Fibroblast of lung (primary cell): Measurements from ENCODE around the gene NR2F1-AS1. TPM values are rescaled to one million over a fixed set of nuclear protein-coding genes. Genes with fewer than 3 reads are reported as not detected.
A peak's percentile ranks its signal among the peaks of the same experiment; 100 is the strongest.

Source experiments
- DNase-seq, 2 donors: peaks; one replicate each; pipeline versions ENCODE4 v3.0.0 to v3.0.0-alpha.2; 2010; ENCODE audit warnings: low read depth in 2 of 2
- H2AFZ ChIP-seq: 2 replicates; pipeline ENCODE4 v1.5.1; 2012; ENCODE audit warnings: low read length, control low read depth, inconsistent platforms
- H3K27ac ChIP-seq: 2 replicates; pipeline ENCODE4 v1.5.1; 2011; ENCODE audit warnings: low read length, control low read depth; ENCODE audit not compliant: insufficient read depth
- H3K27me3 ChIP-seq: 2 replicates; pipeline ENCODE4 v1.5.1; 2011; ENCODE audit warnings: mild to moderate bottlenecking, low read length; ENCODE audit not compliant: control insufficient read depth, insufficient read depth
- H3K36me3 ChIP-seq: 2 replicates; pipeline ENCODE4 v1.5.1; 2011; ENCODE audit warnings: low read length; ENCODE audit not compliant: control insufficient read depth, insufficient read depth
- H3K4me1 ChIP-seq: 2 replicates; pipeline ENCODE4 v1.5.1; 2011; ENCODE audit warnings: low read length; ENCODE audit not compliant: control insufficient read depth, insufficient read depth; ENCODE audit errors: extremely low read depth
- H3K4me2 ChIP-seq: 2 replicates; pipeline ENCODE4 v1.5.1; 2011; ENCODE audit warnings: low read length, control low read depth; ENCODE audit not compliant: insufficient read depth; ENCODE audit errors: extremely low read depth
- H3K4me3 ChIP-seq, 4 experiments: fragments of 200-600 bp in 1 of 4; sonication (generic) in 1 of 4; replicated peaks in 1 of 4; 2 replicates each; pipeline ENCODE4 v1.5.1; 2011 to 2016; ENCODE audit warnings: low read length in 4 of 4, low read depth in 3 of 4, mild to moderate bottlenecking in 3 of 4, control low read depth in 2 of 4, inconsistent platforms in 1 of 4, mixed read lengths in 1 of 4; ENCODE audit not compliant: insufficient read depth in 1 of 4; ENCODE audit errors: control extremely low read depth in 1 of 4
- H3K79me2 ChIP-seq: 2 replicates; pipeline ENCODE4 v1.5.1; 2012; ENCODE audit warnings: mild to moderate bottlenecking, low read length, inconsistent platforms; ENCODE audit not compliant: control insufficient read depth, insufficient read depth
- H3K9ac ChIP-seq: 2 replicates; pipeline ENCODE4 v1.5.1; 2011; ENCODE audit warnings: mild to moderate bottlenecking, low read length, control low read depth; ENCODE audit not compliant: insufficient read depth
- H3K9me3 ChIP-seq: 2 replicates; pipeline ENCODE4 v1.5.1; 2012; ENCODE audit warnings: low read depth, low read length; ENCODE audit not compliant: control insufficient read depth, insufficient read depth
- H4K20me1 ChIP-seq: 2 replicates; pipeline ENCODE4 v1.5.1; 2011; ENCODE audit warnings: low read length; ENCODE audit not compliant: control insufficient read depth, insufficient read depth; ENCODE audit errors: extremely low read depth
- EZH2 ChIP-seq: IDR thresholded peaks from 2 replicates; pipeline ENCODE4 v1.5.1; 2012; ENCODE audit warnings: low read length, control low read depth, mild to moderate bottlenecking; ENCODE audit errors: missing control alignments
- polyA plus RNA-seq, 2 donors: library from polyadenylated mRNA; depleted of rRNA in 1 of 2; stranded (reverse) in 1 of 2; unstranded in 1 of 2; fragments of >200 nt; gene quantifications; 2 replicates each; pipeline ENCODE4 v1.2.1, GENCODE V29; 2011 to 2012; ENCODE audit warnings: missing spikeins in 1 of 2
- total RNA-seq: library from RNA; depleted of rRNA; stranded (reverse); fragments of >200 nt; gene quantifications from 2 replicates; pipeline ENCODE4 v1.2.1, GENCODE V29; 2014
- TF ChIP-seq, protein P1 (sequence below), 2 donors: IDR thresholded peaks in 1 of 2; conservative IDR thresholded peaks in 1 of 2; 1 replicate in 1 of 2; 2 replicates in 1 of 2; pipeline ENCODE4 v1.5.1; 2011 to 2012; ENCODE audit warnings: low read length in 2 of 2, control low read depth in 1 of 2, inconsistent platforms in 1 of 2, low read depth in 1 of 2, mild to moderate bottlenecking in 1 of 2

Gene NR2F1-AS1
- total and polyA plus RNA-seq, 2 donors (not counting 1 experiment from before 2014, with no cell fraction given): 29.6 to 44.6 TPM

DNA sequence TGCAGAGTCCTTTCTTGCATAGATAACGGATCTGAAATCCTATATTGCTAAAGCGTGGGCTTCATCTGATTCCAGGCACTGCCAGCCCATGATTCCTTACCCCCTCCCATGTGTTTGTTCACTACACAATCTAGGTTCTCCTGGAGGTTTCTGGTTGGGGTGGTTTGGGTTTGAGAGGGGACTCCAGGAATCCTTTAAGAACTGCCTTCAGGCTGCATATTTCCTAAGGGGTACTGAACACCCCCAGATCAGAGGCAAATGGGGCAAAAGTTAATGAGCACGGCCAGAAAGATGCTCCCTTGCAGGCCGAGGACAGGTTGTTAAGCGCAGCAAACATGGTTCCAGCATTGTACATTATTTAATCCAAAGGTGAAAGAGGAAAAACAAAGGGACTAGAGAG, 11.9 kb upstream of the NR2F1-AS1 start:
- Histone ChIP-seq H3K9me3 (no peaks in the 10 kb centered on the region), H3K4me3 (peak overlapping the region in 2 of 4 experiments; percentile 28 to 49), H2AFZ (no peak overlapping the region), H3K9ac (peak overlapping the region; percentile 3), H3K4me2 (peak overlapping the region; percentile 49), H3K27me3 (no peaks in the 10 kb centered on the region), H3K27ac (no peak overlapping the region), H3K36me3 (peaks cover 8% of the 10 kb centered on the region), H4K20me1 (no peaks in the 10 kb centered on the region), H3K79me2 (peaks cover 91% of the 10 kb centered on the region), H3K4me1 (peaks cover 13% of the 10 kb centered on the region)
- TF ChIP-seq, protein P1, sequence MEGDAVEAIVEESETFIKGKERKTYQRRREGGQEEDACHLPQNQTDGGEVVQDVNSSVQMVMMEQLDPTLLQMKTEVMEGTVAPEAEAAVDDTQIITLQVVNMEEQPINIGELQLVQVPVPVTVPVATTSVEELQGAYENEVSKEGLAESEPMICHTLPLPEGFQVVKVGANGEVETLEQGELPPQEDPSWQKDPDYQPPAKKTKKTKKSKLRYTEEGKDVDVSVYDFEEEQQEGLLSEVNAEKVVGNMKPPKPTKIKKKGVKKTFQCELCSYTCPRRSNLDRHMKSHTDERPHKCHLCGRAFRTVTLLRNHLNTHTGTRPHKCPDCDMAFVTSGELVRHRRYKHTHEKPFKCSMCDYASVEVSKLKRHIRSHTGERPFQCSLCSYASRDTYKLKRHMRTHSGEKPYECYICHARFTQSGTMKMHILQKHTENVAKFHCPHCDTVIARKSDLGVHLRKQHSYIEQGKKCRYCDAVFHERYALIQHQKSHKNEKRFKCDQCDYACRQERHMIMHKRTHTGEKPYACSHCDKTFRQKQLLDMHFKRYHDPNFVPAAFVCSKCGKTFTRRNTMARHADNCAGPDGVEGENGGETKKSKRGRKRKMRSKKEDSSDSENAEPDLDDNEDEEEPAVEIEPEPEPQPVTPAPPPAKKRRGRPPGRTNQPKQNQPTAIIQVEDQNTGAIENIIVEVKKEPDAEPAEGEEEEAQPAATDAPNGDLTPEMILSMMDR (conservative IDR thresholded peaks at IDR 0.05 in 1 of 2, IDR thresholded peaks at IDR 0.05 in 1 of 2; ENCODE audit: low read depth in 1 of 2, low read length in 2 of 2): no peak
- TF ChIP-seq EZH2: no peak
- DNase-seq: no peak

DNA sequence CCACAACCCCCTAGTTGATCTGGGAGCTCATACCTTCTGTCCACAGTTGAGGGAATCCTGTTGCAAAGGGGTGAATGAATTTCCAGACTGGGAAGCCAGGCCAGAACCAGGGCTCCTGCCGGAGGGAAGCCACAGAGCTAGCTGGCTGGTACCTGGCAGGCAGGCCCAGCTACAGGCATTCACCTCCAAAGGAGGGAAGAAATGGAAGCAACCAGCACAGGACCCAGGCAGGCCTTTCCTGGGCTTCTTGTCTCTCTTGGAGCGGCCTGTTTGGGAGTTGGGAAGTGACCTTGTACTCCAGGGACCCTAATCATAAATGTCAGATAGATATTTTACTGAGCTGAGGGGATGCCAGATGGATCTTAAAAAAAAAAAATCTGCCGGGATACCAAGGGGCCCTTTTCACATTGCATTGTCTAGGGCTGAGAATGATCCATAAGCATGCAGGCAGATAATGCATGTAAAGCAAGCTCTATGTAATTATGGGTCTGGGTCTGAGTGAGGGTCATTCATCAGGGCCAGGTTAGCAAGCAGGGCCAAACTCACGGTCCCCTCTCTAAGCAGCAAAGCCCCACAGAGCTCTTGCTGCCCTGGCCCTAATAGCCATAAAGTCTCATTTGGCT, 10.4 kb upstream of the NR2F1-AS1 start:
- no peak overlapping the region for H3K9ac ChIP-seq
- H3K4me3 ChIP-seq: peak overlapping the region; percentile 16 to 88 (median 51)
- H2AFZ ChIP-seq: no peak overlapping the region
- H3K79me2 ChIP-seq: peaks cover 97% of the 10 kb centered on the region
- peaks cover 11% of the 10 kb centered on the region for H3K36me3 ChIP-seq
- no peaks in the 10 kb centered on the region for H3K9me3 ChIP-seq
- TF ChIP-seq, protein P1 (conservative IDR thresholded peaks at IDR 0.05 in 1 of 2, IDR thresholded peaks at IDR 0.05 in 1 of 2; ENCODE audit: low read depth in 1 of 2, low read length in 2 of 2): no peak
- TF ChIP-seq EZH2: no peak
- no peak for DNase-seq
- peak overlapping the region; percentile 46 for H3K27ac ChIP-seq
- H3K4me2 ChIP-seq: peak overlapping the region; percentile 96
- H3K4me1 ChIP-seq: peaks cover 9% of the 10 kb centered on the region
- H3K27me3 ChIP-seq: no peaks in the 10 kb centered on the region
- no peaks in the 10 kb centered on the region for H4K20me1 ChIP-seq

DNA sequence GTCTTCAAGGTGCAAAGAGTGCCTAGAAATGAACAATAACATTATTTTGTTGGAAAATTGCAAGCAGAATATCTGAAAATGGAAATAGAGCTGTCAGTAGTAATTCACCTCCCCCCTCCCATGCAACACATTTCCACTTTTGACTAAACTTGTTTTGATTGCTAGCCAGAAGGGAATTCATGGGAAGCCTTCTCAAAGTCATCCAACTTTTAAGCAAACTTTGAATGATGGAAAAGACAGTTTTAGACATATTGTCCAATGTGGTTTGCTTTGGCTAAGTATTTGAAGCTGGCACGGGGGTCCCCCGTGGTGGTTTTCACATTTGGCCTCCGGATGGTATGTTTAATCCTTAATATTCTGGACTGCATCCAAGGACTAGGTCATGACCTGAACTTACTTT, 9.5 kb upstream of the NR2F1-AS1 start:
- Histone ChIP-seq H3K27me3 (no peaks in the 10 kb centered on the region), H3K27ac (peak overlapping the region; percentile 12), H3K4me2 (peak overlapping the region; percentile 96), H3K4me3 (peak overlapping the region; percentile 43 to 91 (median 82)), H3K4me1 (peaks cover 7% of the 10 kb centered on the region), H3K79me2 (peaks cover 97% of the 10 kb centered on the region), H3K9me3 (no peaks in the 10 kb centered on the region), H3K9ac (no peak overlapping the region), H3K36me3 (peaks cover 11% of the 10 kb centered on the region), H4K20me1 (no peaks in the 10 kb centered on the region), H2AFZ (no peak overlapping the region)
- TF ChIP-seq EZH2: no peak
- TF ChIP-seq, protein P1 (conservative IDR thresholded peaks at IDR 0.05 in 1 of 2, IDR thresholded peaks at IDR 0.05 in 1 of 2; ENCODE audit: low read depth in 1 of 2, low read length in 2 of 2): no peak
- DNase-seq: peak; percentile 66 to 79
